ENCODE data around the gene SLC29A4. TPM values are rescaled to one million over a fixed set of nuclear protein-coding genes. Genes with fewer than 3 reads are reported as not detected.
"Not testable (repeated sequence)": the region's sequence is repeated elsewhere in the genome, so short reads cannot be mapped to it uniquely, and the experiment has no call there.

The SLC29A4 gene
- total and polyA plus RNA-seq, 4 donors = 1.7 to 13.9 (median 3.9) TPM

- TF ChIP-seq ZBTB33 (IDR thresholded peaks at IDR 0.05) (no peak), GABPA (IDR thresholded peaks at IDR 0.05 in 1 of 2, conservative IDR thresholded peaks at IDR 0.05 in 1 of 2) (no peak), TAF1 (conservative IDR thresholded peaks at IDR 0.05) (no peak), RXRA (IDR thresholded peaks at IDR 0.05) (no peak), FOXA2 (IDR thresholded peaks at IDR 0.05) (no peak), FOXA1 (IDR thresholded peaks at IDR 0.05) (no peak), NR2F2 (IDR thresholded peaks at IDR 0.05) (no peak)
Observed at GRCh38 chr7:5248201-5248885, 34.4 kb upstream of the SLC29A4 start (continued).

GRCh38 chr7:5250787-5251186, 32.0 kb upstream of the SLC29A4 start:
- not testable (repeated sequence) for H3K4me3 ChIP-seq (ENCODE audit: low read depth in 1 of 3, low read length in 3 of 3); H3K9me3 ChIP-seq (ENCODE audit: control insufficient read depth in 4 of 4, low read length in 3 of 4); H3K27ac ChIP-seq (ENCODE audit: low read depth in 1 of 2, low read length in 2 of 2); H3K27me3 ChIP-seq (ENCODE audit: control insufficient read depth in 4 of 4, insufficient read depth in 4 of 4, low read length in 3 of 4); DNase-seq (ENCODE audit: low spot score); H3K4me1 ChIP-seq (ENCODE audit: control insufficient read depth in 4 of 4, insufficient read depth in 4 of 4, low read length in 3 of 4); H3K36me3 ChIP-seq (ENCODE audit: control insufficient read depth in 4 of 4, insufficient read depth in 3 of 4, low read depth in 1 of 4, low read length in 3 of 4); H3K9ac ChIP-seq (ENCODE audit: low read depth in 1 of 2, low read length in 2 of 2)
- 93% methylated on average over 8 of the region's 8 CpGs for whole genome bisulfite sequencing

- not testable (repeated sequence) for H3K9me3 ChIP-seq (ENCODE audit: control insufficient read depth in 4 of 4, low read length in 3 of 4); H3K9ac ChIP-seq (ENCODE audit: low read depth in 1 of 2, low read length in 2 of 2); H3K27ac ChIP-seq (ENCODE audit: low read depth in 1 of 2, low read length in 2 of 2); H3K27me3 ChIP-seq (ENCODE audit: control insufficient read depth in 4 of 4, insufficient read depth in 4 of 4, low read length in 3 of 4); DNase-seq (ENCODE audit: low spot score); H3K4me1 ChIP-seq (ENCODE audit: control insufficient read depth in 4 of 4, insufficient read depth in 4 of 4, low read length in 3 of 4); H3K36me3 ChIP-seq (ENCODE audit: control insufficient read depth in 4 of 4, insufficient read depth in 3 of 4, low read depth in 1 of 4, low read length in 3 of 4); H3K4me3 ChIP-seq (ENCODE audit: low read depth in 1 of 3, low read length in 3 of 3)
- WGBS = 83% methylated on average over 14 of the region's 14 CpGs
Observed at GRCh38 chr7:5253529-5253928, 29.2 kb upstream of the SLC29A4 start.

- H3K36me3 ChIP-seq (ENCODE audit: control insufficient read depth in 4 of 4, insufficient read depth in 3 of 4, low read depth in 1 of 4, low read length in 3 of 4); H3K27me3 ChIP-seq (ENCODE audit: control insufficient read depth in 4 of 4, insufficient read depth in 4 of 4, low read length in 3 of 4); H3K4me1 ChIP-seq (ENCODE audit: control insufficient read depth in 4 of 4, insufficient read depth in 4 of 4, low read length in 3 of 4); H3K9ac ChIP-seq (ENCODE audit: low read depth in 1 of 2, low read length in 2 of 2); H3K9me3 ChIP-seq (ENCODE audit: control insufficient read depth in 4 of 4, low read length in 3 of 4); H3K4me3 ChIP-seq (ENCODE audit: low read depth in 1 of 3, low read length in 3 of 3); H3K27ac ChIP-seq (ENCODE audit: low read depth in 1 of 2, low read length in 2 of 2); DNase-seq (ENCODE audit: low spot score): not testable (repeated sequence)
- WGBS = 66% methylated on average over 9 of the region's 9 CpGs
Observed at GRCh38 chr7:5254371-5254770, 28.4 kb upstream of the SLC29A4 start.

- no peaks in the 10 kb centered on the region for H3K36me3 ChIP-seq (ENCODE audit: control insufficient read depth in 4 of 4, insufficient read depth in 3 of 4, low read depth in 1 of 4, low read length in 3 of 4)
- H3K4me1 ChIP-seq (ENCODE audit: control insufficient read depth in 4 of 4, insufficient read depth in 4 of 4, low read length in 3 of 4) = no peaks in the 10 kb centered on the region
- 50% methylated on average over 3 of the region's 3 CpGs for WGBS
- H3K9me3 ChIP-seq (ENCODE audit: control insufficient read depth in 4 of 4, low read length in 3 of 4) = no peaks in the 10 kb centered on the region
- TF ChIP-seq TAF1 (conservative IDR thresholded peaks at IDR 0.05) (no peak), GABPA (IDR thresholded peaks at IDR 0.05 in 1 of 2, conservative IDR thresholded peaks at IDR 0.05 in 1 of 2) (no peak), ATF3 (IDR thresholded peaks at IDR 0.05) (no peak), HNF4G (IDR thresholded peaks at IDR 0.05) (no peak), RAD21 (IDR thresholded peaks at IDR 0.05) (no peak), ZBTB33 (IDR thresholded peaks at IDR 0.05) (no peak), FOXA1 (IDR thresholded peaks at IDR 0.05) (no peak)
- H3K27me3 ChIP-seq (ENCODE audit: control insufficient read depth in 4 of 4, insufficient read depth in 4 of 4, low read length in 3 of 4) = no peaks in the 10 kb centered on the region
- no peak overlapping the region for H3K9ac ChIP-seq (ENCODE audit: low read depth in 1 of 2, low read length in 2 of 2)
- H3K27ac ChIP-seq (ENCODE audit: low read depth in 1 of 2, low read length in 2 of 2) = no peak overlapping the region
- no peak overlapping the region for H3K4me3 ChIP-seq (ENCODE audit: low read depth in 1 of 3, low read length in 3 of 3)
- DNase-seq (ENCODE audit: low spot score) = no peak
Observed at GRCh38 chr7:5255832-5256231, 26.9 kb upstream of the SLC29A4 start.

DNA sequence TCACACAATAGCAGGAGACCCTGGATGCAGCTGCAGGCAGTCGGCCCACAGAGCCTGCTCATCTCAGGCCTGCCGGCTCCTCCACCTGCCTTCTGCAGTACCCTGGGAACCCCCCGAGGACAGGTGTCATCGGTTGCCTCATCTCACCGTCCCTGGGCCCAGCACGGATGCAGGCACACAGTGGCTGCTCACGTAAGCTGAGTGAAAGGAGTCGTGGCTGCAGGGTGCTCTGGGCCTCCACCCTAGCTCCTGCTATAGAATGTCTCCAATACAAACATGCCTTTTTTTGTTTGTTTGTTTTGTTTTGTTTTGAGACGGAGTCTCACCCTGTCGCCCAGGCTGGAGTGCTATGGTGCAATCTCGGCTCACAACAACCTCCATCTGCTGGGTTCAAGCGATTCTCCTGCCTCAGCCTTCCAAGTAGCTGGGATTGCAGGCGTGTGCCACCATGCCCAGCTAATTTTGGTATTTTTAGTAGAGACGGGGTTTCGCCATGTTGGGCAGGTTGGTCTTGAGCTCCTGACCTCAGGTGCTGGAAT, 22.1 kb upstream of the SLC29A4 start:
- not testable (repeated sequence) for DNase-seq (ENCODE audit: low spot score); H3K4me1 ChIP-seq (ENCODE audit: control insufficient read depth in 4 of 4, insufficient read depth in 4 of 4, low read length in 3 of 4); H3K27ac ChIP-seq (ENCODE audit: low read depth in 1 of 2, low read length in 2 of 2); H3K9me3 ChIP-seq (ENCODE audit: control insufficient read depth in 4 of 4, low read length in 3 of 4); H3K4me3 ChIP-seq (ENCODE audit: low read depth in 1 of 3, low read length in 3 of 3); H3K27me3 ChIP-seq (ENCODE audit: control insufficient read depth in 4 of 4, insufficient read depth in 4 of 4, low read length in 3 of 4); H3K9ac ChIP-seq (ENCODE audit: low read depth in 1 of 2, low read length in 2 of 2); H3K36me3 ChIP-seq (ENCODE audit: control insufficient read depth in 4 of 4, insufficient read depth in 3 of 4, low read depth in 1 of 4, low read length in 3 of 4)
- WGBS = 90% methylated on average over 15 of the region's 15 CpGs
